Peyer's patch (tissue), 4 donors: ENCODE data around the gene DNMBP.

Experiments
- CTCF ChIP-seq, 6 experiments: fragments of 450-650 bp in 4 of 6; fragments of 200-600 bp in 2 of 6; sonication (generic) in 1 of 6; IDR thresholded peaks; one replicate each; pipeline ENCODE4 v1.5.1; 2017 to 2019; ENCODE audit warnings: antibody characterized with exemption in 6 of 6, mild to moderate bottlenecking in 3 of 6, moderate library complexity in 1 of 6
- POLR2A ChIP-seq, 2 donors: fragments of 450-650 bp; IDR thresholded peaks; one replicate each; pipeline ENCODE4 v1.5.1; 2017; ENCODE audit warnings: antibody characterized with exemption in 2 of 2, mild to moderate bottlenecking in 2 of 2, moderate library complexity in 2 of 2

- TF ChIP-seq CTCF (IDR thresholded peaks at IDR 0.05) (no peak), POLR2A (IDR thresholded peaks at IDR 0.05) (no peak)
These were observed 11.1 kb upstream of the DNMBP start for GRCh38 chr10:100020886-100021253.
